Stimulated activated naive CD8-positive, alpha-beta T cell treated with anti-CD3 and anti-CD28 coated beads, Interleukin-15, amount 100 ng/mL, for 72 hours (primary cell): ENCODE results near the gene SMAD4.
A peak's percentile ranks its signal among the peaks of the same experiment; 100 is the strongest.
"Not testable (repeated sequence)": the region's sequence is repeated elsewhere in the genome, so short reads cannot be mapped to it uniquely, and the experiment has no call there.

Experiments
- ATAC-seq: fragments of 150-1000 bp; cut with Tn5 transposase; 2 replicates; pipeline ENCODE4 v1.10.0; 2021; ENCODE audit warnings: mild to moderate bottlenecking, moderate library complexity
- DNase-seq, 2 donors: peaks; one replicate each; pipeline ENCODE4 v3.0.0; 2021 to 2022
- H3K27ac Mint-ChIP-seq, 2 donors: one replicate each; pipeline ENCODE4 v1.8.0; 2022; ENCODE audit warnings: mild to moderate bottlenecking in 2 of 2, mixed read lengths in 2 of 2, moderate library complexity in 2 of 2
- H3K27me3 Mint-ChIP-seq: one replicate; pipeline ENCODE4 v1.8.0; 2022; ENCODE audit warnings: mixed read lengths
- H3K4me1 Mint-ChIP-seq: one replicate; pipeline ENCODE4 v1.8.0; 2022; ENCODE audit warnings: mild to moderate bottlenecking, mixed read lengths
- H3K4me3 Mint-ChIP-seq, 2 donors: one replicate each; pipeline ENCODE4 v1.8.0; 2022; ENCODE audit warnings: mild to moderate bottlenecking in 2 of 2, mixed read lengths in 2 of 2, moderate library complexity in 1 of 2
- H3K9me3 Mint-ChIP-seq, 2 donors: one replicate each; pipeline ENCODE4 v1.8.0; 2022; ENCODE audit warnings: mixed read lengths in 2 of 2

SMAD4 gene

DNA sequence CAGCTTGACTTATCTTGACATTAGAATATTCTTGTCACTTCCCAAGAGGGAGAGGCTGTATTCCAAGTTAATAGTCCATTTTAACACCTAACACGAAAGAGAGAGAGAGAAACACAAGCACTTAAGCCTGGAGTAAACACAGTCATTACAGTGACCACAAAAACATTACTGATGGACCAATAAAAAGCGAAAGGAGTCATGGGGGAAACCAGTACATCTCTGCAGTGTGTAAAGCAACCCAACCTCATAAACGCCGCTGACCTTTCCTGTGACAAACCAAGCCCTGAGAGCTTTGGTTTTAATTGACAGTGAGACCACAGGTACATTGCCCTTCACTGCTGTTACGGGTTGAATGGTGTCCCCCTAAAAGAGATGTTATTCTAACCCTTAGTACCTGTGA lies 78.3 kb downstream of the SMAD4 start:
- no peak for DNase-seq
- no peak for ATAC-seq
- Mint-ChIP-seq H3K27me3 (no peaks in the 10 kb centered on the region), H3K4me3 (no peak overlapping the region), H3K27ac (peak overlapping the region in 1 of 2 donors; percentile 80), H3K4me1 (peaks cover 31% of the 10 kb centered on the region), H3K9me3 (peaks cover 0 to 6% of the 10 kb centered on the region in 2 donors)

DNA sequence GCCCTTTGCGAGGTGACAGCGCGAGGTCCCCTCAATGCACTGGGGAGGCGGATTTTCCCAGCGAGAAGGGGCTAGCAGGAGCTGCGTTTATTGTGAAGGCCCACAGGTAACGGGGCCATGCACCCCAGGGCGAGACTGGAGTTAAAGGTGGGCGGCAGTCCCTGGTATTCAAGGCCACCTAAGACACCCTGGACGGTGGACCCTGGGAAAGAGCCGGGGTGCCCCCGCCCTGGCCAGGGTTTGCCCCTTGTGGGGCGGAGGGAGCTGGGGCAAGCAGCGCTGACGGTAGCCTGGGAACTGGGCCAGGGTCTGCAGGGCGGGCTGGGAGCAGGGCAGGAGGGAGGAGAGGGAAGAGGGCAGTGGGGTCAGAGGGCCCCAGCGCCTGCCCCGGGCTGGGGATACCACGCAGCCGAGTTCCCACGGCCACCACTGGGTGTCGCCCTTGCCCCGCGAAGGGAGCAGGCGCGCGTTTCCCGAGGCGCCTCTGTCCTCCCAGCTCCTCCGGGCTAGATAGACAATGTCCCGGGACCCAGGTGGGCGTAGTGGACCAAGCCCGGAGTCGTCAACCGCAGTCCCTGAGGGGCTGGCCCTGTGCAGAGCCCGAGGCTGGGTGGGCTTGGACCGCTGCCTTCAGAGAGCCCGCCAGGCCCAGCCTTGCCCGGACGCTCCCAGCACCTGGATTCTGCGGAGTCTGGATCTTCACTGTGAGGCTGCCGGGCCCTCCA lies 80.2 kb downstream of the SMAD4 start:
- DNase-seq (peak; percentile 65 to 66), ATAC-seq (peak; percentile 90)
- Mint-ChIP-seq H3K27me3 (no peaks in the 10 kb centered on the region), H3K4me3 (peak overlapping the region in 1 of 2 donors; percentile 5), H3K9me3 (peaks cover 0 to 6% of the 10 kb centered on the region in 2 donors), H3K4me1 (peaks cover 31% of the 10 kb centered on the region), H3K27ac (peak overlapping the region in 1 of 2 donors; percentile 27)

DNA sequence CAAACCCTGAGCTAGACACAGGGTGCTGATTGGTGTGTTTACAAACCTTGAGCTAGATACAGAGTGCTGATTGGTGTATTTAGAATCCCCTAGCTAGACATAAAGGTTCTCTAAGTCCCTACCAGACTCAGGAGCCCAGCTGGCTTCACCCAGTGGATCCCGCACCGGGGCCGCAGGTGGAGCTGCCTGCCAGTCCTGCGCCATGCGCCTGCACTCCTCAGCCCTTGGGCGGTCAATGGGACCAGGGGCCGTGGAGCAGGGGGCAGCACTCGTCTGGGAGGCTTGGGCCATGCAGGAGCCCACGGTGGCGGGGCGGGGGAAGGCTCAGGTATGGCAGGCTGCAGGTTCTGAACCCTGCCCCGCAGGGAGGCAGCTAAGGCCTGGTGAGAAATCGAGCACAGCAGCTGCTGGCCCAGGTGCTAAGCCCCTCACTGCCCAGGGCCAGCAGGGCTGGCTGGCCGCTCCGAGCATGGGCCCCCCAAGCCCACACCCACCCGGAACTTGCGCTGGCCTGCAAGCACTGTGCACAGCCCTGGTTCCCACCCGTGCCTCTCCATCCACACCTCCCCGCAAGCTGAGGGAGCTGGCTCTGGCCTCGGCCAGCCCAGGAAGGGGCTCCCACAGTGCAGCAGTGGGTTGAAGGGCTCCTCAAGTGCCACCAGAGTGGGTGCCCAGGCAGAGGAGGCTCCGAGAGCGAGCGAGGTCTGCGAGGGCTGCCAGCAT lies 81.8 kb downstream of the SMAD4 start:
- DNase-seq, ATAC-seq, H3K4me3 Mint-ChIP-seq, H3K9me3 Mint-ChIP-seq, H3K27me3 Mint-ChIP-seq, H3K27ac Mint-ChIP-seq: not testable (repeated sequence)
- peaks cover 31% of the 10 kb centered on the region for H3K4me1 Mint-ChIP-seq

DNA sequence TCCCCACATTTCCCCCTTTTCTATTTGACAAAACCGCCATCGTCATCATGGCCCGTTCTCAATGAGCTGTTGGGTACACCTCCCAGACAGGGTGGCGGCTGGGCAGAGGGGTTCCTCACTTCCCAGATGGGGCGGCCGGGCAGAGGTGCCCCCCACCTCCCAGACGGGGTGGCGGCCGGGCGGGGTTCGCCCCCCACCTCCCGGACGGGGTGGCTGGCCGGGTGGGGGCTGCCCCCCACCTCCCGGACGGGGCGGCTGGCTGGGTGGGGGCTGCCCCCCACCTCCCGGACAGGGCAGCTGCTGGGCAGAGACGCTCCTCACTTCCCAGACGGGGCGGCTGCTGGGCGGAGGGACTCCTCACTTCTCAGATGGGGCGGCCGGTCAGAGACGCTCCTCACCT lies 87.0 kb downstream of the SMAD4 start:
- not testable (repeated sequence) for DNase-seq, ATAC-seq, H3K4me1 Mint-ChIP-seq, H3K27ac Mint-ChIP-seq, H3K9me3 Mint-ChIP-seq, H3K27me3 Mint-ChIP-seq, H3K4me3 Mint-ChIP-seq

DNA sequence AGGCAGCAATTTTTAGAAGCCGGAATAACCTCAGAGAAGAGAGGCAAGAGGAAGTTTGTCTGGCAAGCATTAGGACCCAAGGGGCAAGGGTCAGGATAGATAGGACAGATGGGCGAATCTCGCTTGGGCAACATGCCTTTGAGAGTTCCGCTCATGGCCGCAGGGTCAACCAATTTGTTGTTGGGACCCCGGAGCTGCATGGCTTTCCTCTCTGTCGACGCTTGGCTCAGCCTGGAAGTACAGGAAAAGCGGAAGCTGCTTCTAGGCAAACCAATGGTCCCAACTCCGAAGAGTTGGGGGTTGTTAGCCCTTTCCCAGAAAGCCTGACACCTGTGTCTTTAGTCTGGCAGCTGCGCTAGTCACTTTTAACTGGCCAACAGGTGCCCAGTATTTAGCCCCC lies 89.5 kb downstream of the SMAD4 start:
- not testable (repeated sequence) for H3K4me3 Mint-ChIP-seq, DNase-seq, H3K9me3 Mint-ChIP-seq, H3K27me3 Mint-ChIP-seq, H3K4me1 Mint-ChIP-seq, H3K27ac Mint-ChIP-seq, ATAC-seq

DNA sequence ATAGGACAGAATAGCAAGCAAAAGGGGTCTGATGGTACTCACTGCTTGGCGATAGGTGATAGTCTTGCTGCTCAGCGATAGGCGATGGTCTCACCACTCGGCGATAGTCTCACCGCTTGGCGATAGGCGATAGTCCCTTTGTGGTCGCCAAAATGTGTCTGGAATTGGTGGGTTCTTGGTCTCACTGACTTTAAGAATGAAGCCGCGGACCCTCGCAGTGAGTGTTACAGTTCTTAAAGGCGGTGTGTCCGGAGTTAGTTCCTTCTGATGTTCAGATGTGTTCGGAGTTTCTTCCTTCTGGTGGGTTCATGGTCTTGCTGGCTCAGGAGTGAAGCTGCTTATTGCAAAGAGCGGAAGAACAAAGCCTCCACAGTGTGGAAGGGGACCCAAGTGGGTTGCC lies 90.0 kb downstream of the SMAD4 start:
- not testable (repeated sequence) for H3K4me1 Mint-ChIP-seq, ATAC-seq, H3K9me3 Mint-ChIP-seq, DNase-seq, H3K27me3 Mint-ChIP-seq, H3K27ac Mint-ChIP-seq, H3K4me3 Mint-ChIP-seq

DNA sequence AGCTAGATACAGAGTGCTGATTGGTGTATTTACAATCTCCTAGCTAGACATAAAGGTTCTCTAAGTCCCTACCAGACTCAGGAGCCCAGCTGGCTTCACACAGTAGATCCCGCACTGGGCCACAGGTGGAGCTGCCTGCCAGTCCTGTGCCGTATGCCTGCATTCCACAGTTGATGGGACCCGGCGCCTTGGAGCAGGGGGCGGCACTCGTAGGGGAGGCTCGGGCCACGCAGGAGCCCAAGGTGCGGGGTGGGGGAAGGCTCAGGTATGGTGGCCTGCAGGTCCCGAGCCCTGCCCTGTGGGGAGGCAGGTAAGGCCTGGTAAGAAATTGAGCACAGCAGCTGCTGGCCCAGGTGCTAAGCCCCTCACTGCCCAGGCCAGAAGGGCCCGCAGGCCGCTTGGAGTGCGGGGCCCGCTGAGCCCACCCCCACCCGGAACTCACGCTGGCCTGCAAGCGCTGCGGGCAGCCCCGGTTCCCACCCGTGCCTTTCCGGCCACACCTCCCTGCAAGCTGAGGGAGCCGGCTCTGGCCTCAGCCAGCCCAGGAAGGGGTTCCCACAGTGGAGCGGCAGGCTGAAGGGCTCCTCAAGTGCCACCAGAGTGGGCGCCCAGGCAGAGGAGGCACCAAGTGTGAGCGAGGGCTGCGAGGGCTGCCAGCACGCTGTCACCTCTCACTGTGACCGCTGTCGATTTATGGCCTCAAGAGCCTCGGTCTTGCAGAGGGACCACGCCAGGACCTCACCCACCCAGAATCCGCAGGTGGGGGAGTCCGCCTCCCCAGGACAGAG lies 91.0 kb downstream of the SMAD4 start:
- H3K4me1 Mint-ChIP-seq, result no peaks in the 10 kb centered on the region
- DNase-seq, result no peak
- ATAC-seq, result peak; percentile 37
- no peak overlapping the region for H3K4me3 Mint-ChIP-seq
- H3K27me3 Mint-ChIP-seq, result no peaks in the 10 kb centered on the region
- H3K9me3 Mint-ChIP-seq, result peaks cover 0 to 6% of the 10 kb centered on the region in 2 donors
- no peak overlapping the region for H3K27ac Mint-ChIP-seq

DNA sequence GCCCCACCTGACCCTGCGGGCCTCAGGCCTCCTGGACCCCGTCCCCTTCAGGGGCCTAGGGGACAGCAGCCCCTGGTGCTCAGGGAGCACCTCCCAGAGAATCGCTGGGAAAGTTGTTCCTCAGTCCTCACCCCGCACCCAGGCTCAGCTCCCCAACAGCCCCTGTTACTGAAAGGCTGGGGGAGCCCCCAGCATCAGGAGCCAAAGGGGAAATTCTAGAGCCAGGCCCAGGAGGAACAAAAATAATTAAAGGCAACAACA lies 91.5 kb downstream of the SMAD4 start:
- Mint-ChIP-seq H3K27ac (no peak overlapping the region), H3K27me3 (no peaks in the 10 kb centered on the region), H3K4me1 (no peaks in the 10 kb centered on the region), H3K9me3 (peaks cover 0 to 6% of the 10 kb centered on the region in 2 donors), H3K4me3 (no peak overlapping the region)
- peak; percentile 46 for ATAC-seq
- no peak for DNase-seq

DNA sequence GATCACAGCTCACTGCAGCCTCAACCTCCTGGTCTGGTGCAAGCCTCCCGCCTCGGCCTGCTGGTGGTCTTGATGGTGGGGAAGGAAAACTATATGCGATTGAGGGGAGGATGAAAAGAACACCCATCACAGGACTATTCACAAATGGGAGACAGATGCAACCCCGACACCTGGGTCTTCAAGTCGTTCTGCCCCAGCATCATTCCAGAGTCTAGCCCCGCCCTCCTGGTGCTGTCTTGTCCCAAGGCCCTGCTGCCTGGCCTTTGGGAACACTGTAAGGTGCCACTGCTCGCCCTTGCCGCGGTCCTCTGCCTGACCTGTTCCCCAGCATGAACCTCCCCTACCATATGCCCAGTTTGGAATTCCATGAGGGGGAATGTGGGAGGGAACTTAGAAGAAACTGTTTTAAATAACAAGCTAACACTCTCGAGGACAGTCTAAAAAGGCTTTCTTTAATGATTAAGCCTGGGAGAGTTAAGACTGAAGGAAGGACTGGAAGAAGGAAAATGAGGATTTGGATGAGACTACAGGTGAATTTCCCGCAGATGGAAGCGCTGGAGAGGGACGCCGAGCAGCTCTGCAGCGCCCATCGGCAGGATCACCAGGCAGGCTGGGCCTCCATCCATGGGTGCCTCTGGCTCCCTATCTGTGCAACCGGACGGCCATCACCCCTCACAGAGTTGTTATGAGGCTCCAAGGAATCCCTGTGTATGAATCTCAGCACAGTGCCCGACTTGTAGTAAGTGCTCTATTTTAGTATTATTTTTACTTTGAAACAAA lies 92.4 kb downstream of the SMAD4 start:
- Mint-ChIP-seq H3K27me3 (no peaks in the 10 kb centered on the region), H3K27ac (no peak overlapping the region), H3K4me3 (no peak overlapping the region), H3K4me1 (no peaks in the 10 kb centered on the region), H3K9me3 (peaks cover 0 to 3% of the 10 kb centered on the region in 2 donors)
- no peak for ATAC-seq
- no peak for DNase-seq

DNA sequence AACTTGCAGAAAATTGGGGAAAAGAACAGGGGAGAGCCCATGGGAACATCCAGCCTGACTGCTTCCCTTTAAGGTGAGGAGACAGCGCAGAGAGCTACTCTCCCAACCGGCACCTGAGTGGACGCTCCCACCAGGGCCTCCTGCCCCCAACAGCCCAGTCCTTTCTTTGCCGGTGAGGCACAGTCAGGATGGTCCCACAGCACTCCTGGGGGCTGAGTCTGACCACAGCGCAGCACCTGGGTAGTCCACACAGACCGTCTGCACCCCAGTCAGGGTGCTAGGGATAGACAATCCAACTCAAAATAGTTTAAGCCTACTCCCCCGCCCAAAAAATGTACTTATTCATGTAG lies 93.0 kb downstream of the SMAD4 start:
- Mint-ChIP-seq H3K4me1 (no peaks in the 10 kb centered on the region), H3K4me3 (no peak overlapping the region), H3K9me3 (no peaks in the 10 kb centered on the region), H3K27ac (no peak overlapping the region), H3K27me3 (no peaks in the 10 kb centered on the region)
- DNase-seq (no peak), ATAC-seq (no peak)

DNA sequence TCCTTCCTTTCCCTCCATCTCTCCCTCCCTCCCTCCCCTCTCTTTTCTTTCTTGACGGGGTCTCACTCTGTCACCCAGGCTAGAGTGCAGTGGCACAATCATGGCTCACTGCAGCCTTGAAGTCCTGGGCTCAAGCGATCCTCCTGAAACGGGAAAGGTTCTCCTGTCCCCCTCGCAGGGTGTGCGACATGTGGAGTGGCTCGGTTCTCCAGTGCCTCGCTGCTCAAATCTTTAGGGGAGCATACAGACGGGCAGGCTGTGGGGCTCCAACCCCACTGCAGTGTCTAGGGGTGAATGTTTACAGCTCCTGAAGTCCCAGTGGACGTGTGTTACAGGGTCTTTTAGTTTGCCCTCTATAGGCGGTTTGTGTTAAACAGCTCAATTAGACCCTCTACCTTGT lies 93.5 kb downstream of the SMAD4 start:
- H3K27ac Mint-ChIP-seq, result no peak overlapping the region
- H3K9me3 Mint-ChIP-seq, result no peaks in the 10 kb centered on the region
- H3K4me1 Mint-ChIP-seq, result no peaks in the 10 kb centered on the region
- DNase-seq (no peak), ATAC-seq (no peak)
- H3K27me3 Mint-ChIP-seq, result no peaks in the 10 kb centered on the region
- no peak overlapping the region for H3K4me3 Mint-ChIP-seq

DNA sequence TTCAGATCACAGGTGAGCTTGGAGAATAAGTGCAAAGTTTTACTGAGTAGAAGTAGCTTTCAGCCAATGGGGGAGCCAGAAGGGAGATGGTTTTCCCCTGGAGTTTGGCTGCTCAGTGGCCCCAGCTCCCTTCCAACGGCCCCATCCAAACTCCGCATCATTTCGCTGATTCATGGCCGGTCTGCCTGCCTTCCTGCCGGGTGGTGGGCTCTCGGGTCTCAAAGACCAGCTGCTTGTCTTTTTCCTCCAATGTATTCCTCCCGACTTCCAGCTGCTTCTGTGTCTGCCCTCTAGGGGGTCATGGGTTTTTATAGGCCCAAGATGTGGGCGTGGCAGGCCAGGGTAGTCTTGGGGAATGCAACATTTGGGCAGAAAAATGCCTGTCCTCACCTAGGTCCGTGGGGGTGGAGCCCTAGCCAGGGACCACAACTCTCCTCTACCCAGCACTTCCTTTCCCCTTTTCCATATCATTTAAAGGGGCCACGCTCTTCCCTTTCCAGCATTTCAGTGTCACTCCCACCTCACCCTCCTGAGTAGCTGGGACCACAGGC lies 94.0 kb downstream of the SMAD4 start:
- H3K27ac Mint-ChIP-seq, result peak overlapping the region in 1 of 2 donors; percentile 54
- ATAC-seq (no peak), DNase-seq (no peak)
- H3K9me3 Mint-ChIP-seq, result no peaks in the 10 kb centered on the region
- H3K4me1 Mint-ChIP-seq, result no peaks in the 10 kb centered on the region
- H3K4me3 Mint-ChIP-seq, result no peak overlapping the region
- H3K27me3 Mint-ChIP-seq, result no peaks in the 10 kb centered on the region

DNA sequence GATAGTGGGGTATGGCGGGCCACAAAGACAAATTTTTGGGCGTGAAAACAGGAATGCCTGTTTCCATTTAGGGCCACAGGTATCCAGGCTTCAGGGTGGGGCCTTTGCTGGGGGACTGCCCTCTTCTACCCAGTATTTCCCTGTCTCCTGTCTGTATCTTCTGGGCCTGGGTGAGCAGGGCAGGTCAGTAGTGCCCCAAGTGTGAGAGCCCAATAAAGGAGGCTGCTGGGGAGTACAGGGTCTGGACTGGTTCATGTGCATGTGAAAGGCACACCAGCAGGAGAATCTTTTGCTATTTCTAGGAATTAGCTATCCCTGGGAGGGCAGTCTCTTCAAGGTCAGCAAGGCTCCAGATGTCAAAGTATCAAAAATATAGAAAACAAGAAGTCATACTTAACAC lies 96.0 kb downstream of the SMAD4 start:
- no peak for DNase-seq
- H3K4me1 Mint-ChIP-seq, result no peaks in the 10 kb centered on the region
- H3K27ac Mint-ChIP-seq, result peak overlapping the region in 1 of 2 donors; percentile 3
- no peaks in the 10 kb centered on the region for H3K9me3 Mint-ChIP-seq
- H3K27me3 Mint-ChIP-seq, result no peaks in the 10 kb centered on the region
- H3K4me3 Mint-ChIP-seq, result no peak overlapping the region
- no peak for ATAC-seq

DNA sequence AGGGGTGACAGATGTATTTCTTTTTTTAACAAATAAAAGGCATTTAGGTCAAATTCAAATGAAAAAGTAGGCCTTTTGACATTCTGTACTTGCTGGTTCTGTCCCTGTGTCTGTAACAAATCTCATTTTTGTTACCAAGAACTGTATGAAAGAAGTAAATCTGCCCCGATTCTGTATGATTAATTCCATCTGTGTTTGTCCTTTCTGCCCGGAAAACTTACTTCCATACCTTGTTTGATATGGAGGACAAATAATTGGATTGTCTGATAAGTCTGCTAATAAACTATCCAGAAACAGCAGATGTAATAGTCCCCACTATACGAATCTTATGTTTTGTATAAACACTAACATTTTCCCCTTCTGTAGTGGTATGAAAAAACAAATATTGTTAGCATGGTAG lies 97.7 kb downstream of the SMAD4 start:
- no peak overlapping the region for H3K27ac Mint-ChIP-seq
- H3K9me3 Mint-ChIP-seq, result no peaks in the 10 kb centered on the region
- no peak overlapping the region for H3K4me3 Mint-ChIP-seq
- no peaks in the 10 kb centered on the region for H3K4me1 Mint-ChIP-seq
- DNase-seq, result no peak
- H3K27me3 Mint-ChIP-seq, result no peaks in the 10 kb centered on the region
- no peak for ATAC-seq

DNA sequence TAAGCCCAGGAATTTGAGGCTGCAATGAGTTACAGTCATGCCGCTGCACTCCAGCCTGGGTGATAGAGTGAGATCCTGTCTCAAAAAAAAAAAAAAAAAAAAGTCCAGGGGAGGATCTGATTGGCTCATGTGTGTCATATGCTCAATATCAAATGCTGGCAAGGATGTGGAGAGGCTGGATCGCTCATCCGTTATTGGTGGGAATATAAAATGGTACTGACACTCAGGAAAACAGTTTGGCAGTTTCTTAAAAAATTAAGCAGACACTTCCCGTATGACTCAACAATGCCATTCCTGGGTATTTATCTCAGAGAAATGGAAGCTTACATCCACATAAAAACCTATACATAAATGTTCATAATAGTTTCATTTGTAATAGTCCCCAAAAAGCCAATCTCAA lies 98.5 kb downstream of the SMAD4 start:
- no peaks in the 10 kb centered on the region for H3K27me3 Mint-ChIP-seq
- ATAC-seq (no peak), DNase-seq (no peak)
- H3K9me3 Mint-ChIP-seq, result no peaks in the 10 kb centered on the region
- H3K4me3 Mint-ChIP-seq, result no peak overlapping the region
- H3K27ac Mint-ChIP-seq, result no peak overlapping the region
- H3K4me1 Mint-ChIP-seq, result no peaks in the 10 kb centered on the region
